GM23338 (cell line): ENCODE results near the gene CACNB1.
"Not testable (repeated sequence)": the region's sequence is repeated elsewhere in the genome, so short reads cannot be mapped to it uniquely, and the experiment has no call there.

ENCODE experiments used
- POLR2AphosphoS5 ChIP-seq: IDR thresholded peaks from 2 replicates; pipeline ENCODE4 v1.6.1; 2016; ENCODE audit warnings: antibody characterized with exemption, low read depth
- TF ChIP-seq, protein P1 (sequence below), 2 experiments: fragments of 200-600 bp in 1 of 2; sonication (generic) in 1 of 2; conservative IDR thresholded peaks; 2 replicates each; pipeline versions ENCODE4 v1.5.1 to v1.6.1; 2016 to 2017; ENCODE audit warnings: antibody characterized with exemption in 2 of 2, low read depth in 2 of 2, mild to moderate bottlenecking in 2 of 2, moderate library complexity in 1 of 2

DNA sequence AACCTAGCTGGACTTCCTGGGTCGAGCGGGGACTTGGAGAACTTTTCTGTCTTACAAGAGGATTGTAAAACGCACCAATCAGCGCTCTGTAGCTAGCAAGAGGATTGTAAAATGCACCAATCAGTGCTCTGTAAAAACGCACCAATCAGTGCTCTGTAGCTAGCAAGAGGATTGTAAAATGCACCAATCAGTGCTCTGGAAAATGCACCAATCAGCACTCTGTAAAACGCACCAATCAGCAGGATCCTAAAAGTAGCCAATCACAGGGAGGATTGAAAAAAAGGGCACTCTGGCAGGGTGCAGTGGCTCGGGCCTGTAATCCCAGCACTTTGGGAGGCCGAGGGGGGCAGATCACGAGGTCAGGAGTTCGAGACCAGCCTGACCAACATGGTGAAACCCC is 29.0 kb downstream of the CACNB1 start:
- not testable (repeated sequence) for TF ChIP-seq POLR2AphosphoS5
- TF ChIP-seq, protein P1, sequence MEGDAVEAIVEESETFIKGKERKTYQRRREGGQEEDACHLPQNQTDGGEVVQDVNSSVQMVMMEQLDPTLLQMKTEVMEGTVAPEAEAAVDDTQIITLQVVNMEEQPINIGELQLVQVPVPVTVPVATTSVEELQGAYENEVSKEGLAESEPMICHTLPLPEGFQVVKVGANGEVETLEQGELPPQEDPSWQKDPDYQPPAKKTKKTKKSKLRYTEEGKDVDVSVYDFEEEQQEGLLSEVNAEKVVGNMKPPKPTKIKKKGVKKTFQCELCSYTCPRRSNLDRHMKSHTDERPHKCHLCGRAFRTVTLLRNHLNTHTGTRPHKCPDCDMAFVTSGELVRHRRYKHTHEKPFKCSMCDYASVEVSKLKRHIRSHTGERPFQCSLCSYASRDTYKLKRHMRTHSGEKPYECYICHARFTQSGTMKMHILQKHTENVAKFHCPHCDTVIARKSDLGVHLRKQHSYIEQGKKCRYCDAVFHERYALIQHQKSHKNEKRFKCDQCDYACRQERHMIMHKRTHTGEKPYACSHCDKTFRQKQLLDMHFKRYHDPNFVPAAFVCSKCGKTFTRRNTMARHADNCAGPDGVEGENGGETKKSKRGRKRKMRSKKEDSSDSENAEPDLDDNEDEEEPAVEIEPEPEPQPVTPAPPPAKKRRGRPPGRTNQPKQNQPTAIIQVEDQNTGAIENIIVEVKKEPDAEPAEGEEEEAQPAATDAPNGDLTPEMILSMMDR (conservative IDR thresholded peaks at IDR 0.05; ENCODE audit: low read depth in 2 of 2): not testable (repeated sequence)
